ENCODE measurements around the gene TBC1D2B. TPM values are rescaled to one million over a fixed set of nuclear protein-coding genes. Genes with fewer than 3 reads are reported as not detected.
A peak's percentile ranks its signal among the peaks of the same experiment; 100 is the strongest.

The TBC1D2B gene
- 26.2 and 43.8 TPM in 2 replicates for total RNA-seq

- peak; percentile 69 for DNase-seq
These were observed at the start of gene TBC1D2B for GRCh38 chr15:78077053-78077870. TBC1D2B (minus strand) TSS chr15:78077711; CDS start chr15:78077652, 59 bp downstream.

- DNase-seq: no peak
These were observed 47.8 kb upstream of the TBC1D2B start for GRCh38 chr15:78125267-78125666.

GRCh38 chr15:78120523-78120922, 43.0 kb upstream of the TBC1D2B start:
- no peak for DNase-seq

- no peak for DNase-seq
These were observed 35.0 kb upstream of the TBC1D2B start for GRCh38 chr15:78112551-78112950.

- no peak for DNase-seq
These were observed 34.3 kb upstream of the TBC1D2B start for GRCh38 chr15:78111788-78112187.

- no peak for DNase-seq
These were observed 33.5 kb upstream of the TBC1D2B start for GRCh38 chr15:78110916-78111475.

GRCh38 chr15:78110096-78110495, 32.6 kb upstream of the TBC1D2B start:
- no peak for DNase-seq

GRCh38 chr15:78109156-78109555, 31.6 kb upstream of the TBC1D2B start:
- no peak for DNase-seq

GRCh38 chr15:78108300-78109084, 31.0 kb upstream of the TBC1D2B start:
- peak; percentile 94 for DNase-seq

- DNase-seq: no peak
These were observed 30.0 kb upstream of the TBC1D2B start for GRCh38 chr15:78107471-78107870.

- peak; percentile 64 for DNase-seq
These were observed 28.1 kb upstream of the TBC1D2B start for GRCh38 chr15:78105476-78106241.

- no peak for DNase-seq
These were observed 27.3 kb upstream of the TBC1D2B start for GRCh38 chr15:78104566-78105475.

GRCh38 chr15:78104119-78104479, 26.6 kb upstream of the TBC1D2B start:
- no peak for DNase-seq

- peak; percentile 10 for DNase-seq
These were observed 26.1 kb upstream of the TBC1D2B start for GRCh38 chr15:78103406-78104118.

GRCh38 chr15:78102741-78103140, 25.2 kb upstream of the TBC1D2B start:
- DNase-seq: no peak

- DNase-seq: no peak
These were observed 24.7 kb upstream of the TBC1D2B start for GRCh38 chr15:78102211-78102610.

GRCh38 chr15:78101423-78102105, 24.1 kb upstream of the TBC1D2B start:
- DNase-seq: no peak

- no peak for DNase-seq
These were observed 23.4 kb upstream of the TBC1D2B start for GRCh38 chr15:78100886-78101285.

GRCh38 chr15:78098131-78098755, 20.7 kb upstream of the TBC1D2B start:
- DNase-seq: no peak

GRCh38 chr15:78097667-78098066, 20.2 kb upstream of the TBC1D2B start:
- no peak for DNase-seq
